Large intestine (tissue), 3 donors: ENCODE data around the gene CCDC182. TPM values are rescaled to one million over a fixed set of nuclear protein-coding genes. Genes with fewer than 3 reads are reported as not detected.

Source experiments
- DNase-seq, 2 donors: peaks; one replicate each; pipeline versions ENCODE4 v3.0.0 to v3.0.0-alpha.2; 2013
- H3K27ac ChIP-seq: one replicate; pipeline ENCODE4 v1.5.1; 2013; ENCODE audit warnings: low read length
- H3K27me3 ChIP-seq: 2 replicates; pipeline ENCODE4 v1.6.1; 2013; ENCODE audit warnings: low read length; ENCODE audit not compliant: control insufficient read depth, insufficient read depth
- H3K36me3 ChIP-seq: 2 replicates; pipeline ENCODE4 v1.6.1; 2013; ENCODE audit warnings: low read length; ENCODE audit not compliant: control insufficient read depth, insufficient read depth
- H3K4me1 ChIP-seq: one replicate; pipeline ENCODE4 v1.6.1; 2013; ENCODE audit warnings: low read length; ENCODE audit not compliant: control insufficient read depth, insufficient read depth
- H3K4me3 ChIP-seq: one replicate; pipeline ENCODE4 v1.5.1; 2013; ENCODE audit warnings: low read length
- H3K9me3 ChIP-seq: one replicate; pipeline ENCODE4 v1.6.1; 2013; ENCODE audit warnings: mild to moderate bottlenecking, low read depth, low read length, moderate library complexity; ENCODE audit not compliant: control insufficient read depth
- WGBS: methylation state at CpG from one replicate; pipeline ENCODE4 v1.1.5; 2013; ENCODE audit warnings: low lambda C conversion rate; ENCODE audit not compliant: insufficient coverage; 5-methylcytosine and 5-hydroxymethylcytosine counted together
- polyA plus RNA-seq: library from polyadenylated mRNA; unstranded; fragments of 120-200 nt; gene quantifications from one replicate; pipeline ENCODE4 v1.2.1, GENCODE V29; 2013

CCDC182 gene
- polyA plus RNA-seq, 1 donor: not detected

DNA sequence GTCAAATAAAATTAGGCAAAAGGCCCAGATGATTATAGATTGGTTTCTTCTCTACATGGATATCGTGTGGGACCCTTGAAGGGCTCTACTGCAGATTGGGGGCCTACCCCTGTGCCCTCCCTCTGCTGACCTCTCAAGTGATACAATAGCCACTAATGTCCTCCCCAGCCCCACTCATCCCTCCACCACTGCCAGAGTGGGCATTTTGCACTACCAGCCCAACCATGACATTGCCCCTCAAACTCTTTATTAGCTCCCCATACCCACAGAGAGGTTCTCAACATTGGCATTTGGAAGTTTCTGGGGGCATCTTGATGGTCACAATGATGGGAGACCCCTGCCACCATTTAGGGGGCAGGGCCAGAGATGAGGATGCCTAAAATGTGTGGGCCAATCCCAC lies 41.8 kb downstream of the CCDC182 start:
- no peak overlapping the region for H3K27ac ChIP-seq
- no peaks in the 10 kb centered on the region for H3K9me3 ChIP-seq
- H3K4me3 ChIP-seq: no peak overlapping the region
- DNase-seq: no peak
- no peaks in the 10 kb centered on the region for H3K27me3 ChIP-seq
- H3K4me1 ChIP-seq: peaks cover 4% of the 10 kb centered on the region
- no peaks in the 10 kb centered on the region for H3K36me3 ChIP-seq
- no CpG with 5 or more reads among the region's 1 CpG for WGBS

DNA sequence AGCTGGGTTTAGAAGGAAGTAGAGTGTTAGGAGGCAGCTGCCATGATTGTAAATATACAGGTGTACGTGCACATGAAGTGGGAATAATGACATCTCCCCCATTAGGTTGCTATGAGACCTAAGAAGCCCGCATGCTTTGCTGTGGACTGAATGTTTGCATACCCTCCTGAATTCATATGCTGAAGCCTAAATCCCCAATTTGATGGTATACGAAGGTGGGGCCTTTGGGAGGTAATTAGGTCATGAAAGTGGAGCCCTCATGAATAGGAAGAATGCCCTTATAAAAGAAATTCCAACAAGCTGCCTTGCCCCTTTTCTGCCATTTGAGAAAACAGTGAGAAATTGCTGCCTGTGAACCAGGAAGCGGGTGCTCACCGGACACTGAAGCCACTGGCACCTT lies 44.0 kb downstream of the CCDC182 start:
- Histone ChIP-seq H3K4me3 (no peak overlapping the region), H3K36me3 (no peaks in the 10 kb centered on the region), H3K9me3 (no peaks in the 10 kb centered on the region), H3K27ac (no peak overlapping the region), H3K27me3 (no peaks in the 10 kb centered on the region), H3K4me1 (peaks cover 11% of the 10 kb centered on the region)
- WGBS: no CpG with 5 or more reads among the region's 5 CpGs
- no peak for DNase-seq

DNA sequence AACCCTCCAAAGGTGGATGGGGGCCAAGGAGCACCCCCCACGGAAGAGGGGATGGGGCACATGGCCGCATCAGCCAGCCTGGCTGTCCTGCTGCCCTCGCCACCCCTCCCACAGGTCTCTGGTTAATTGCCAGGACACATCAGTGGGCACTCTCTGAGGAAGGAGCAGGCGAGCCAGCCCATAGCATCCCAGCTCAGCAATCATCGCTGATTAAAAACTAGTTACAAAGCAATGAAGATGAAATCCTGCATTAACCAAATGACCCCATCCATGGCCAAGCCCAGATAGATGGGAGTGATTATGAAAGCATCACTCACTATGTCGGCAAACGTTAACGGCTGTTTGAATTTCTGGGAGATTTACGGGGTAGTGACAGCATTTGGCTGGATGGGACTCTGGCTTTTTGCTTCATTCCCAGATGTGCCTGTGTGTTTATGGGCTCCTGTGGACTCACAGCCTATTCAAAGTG lies 45.3 kb downstream of the CCDC182 start:
- no peaks in the 10 kb centered on the region for H3K9me3 ChIP-seq
- no peaks in the 10 kb centered on the region for H3K36me3 ChIP-seq
- no CpG with 5 or more reads among the region's 9 CpGs for WGBS
- H3K27ac ChIP-seq: no peak overlapping the region
- no peak for DNase-seq
- H3K4me3 ChIP-seq: no peak overlapping the region
- H3K27me3 ChIP-seq: no peaks in the 10 kb centered on the region
- peaks cover 11% of the 10 kb centered on the region for H3K4me1 ChIP-seq

DNA sequence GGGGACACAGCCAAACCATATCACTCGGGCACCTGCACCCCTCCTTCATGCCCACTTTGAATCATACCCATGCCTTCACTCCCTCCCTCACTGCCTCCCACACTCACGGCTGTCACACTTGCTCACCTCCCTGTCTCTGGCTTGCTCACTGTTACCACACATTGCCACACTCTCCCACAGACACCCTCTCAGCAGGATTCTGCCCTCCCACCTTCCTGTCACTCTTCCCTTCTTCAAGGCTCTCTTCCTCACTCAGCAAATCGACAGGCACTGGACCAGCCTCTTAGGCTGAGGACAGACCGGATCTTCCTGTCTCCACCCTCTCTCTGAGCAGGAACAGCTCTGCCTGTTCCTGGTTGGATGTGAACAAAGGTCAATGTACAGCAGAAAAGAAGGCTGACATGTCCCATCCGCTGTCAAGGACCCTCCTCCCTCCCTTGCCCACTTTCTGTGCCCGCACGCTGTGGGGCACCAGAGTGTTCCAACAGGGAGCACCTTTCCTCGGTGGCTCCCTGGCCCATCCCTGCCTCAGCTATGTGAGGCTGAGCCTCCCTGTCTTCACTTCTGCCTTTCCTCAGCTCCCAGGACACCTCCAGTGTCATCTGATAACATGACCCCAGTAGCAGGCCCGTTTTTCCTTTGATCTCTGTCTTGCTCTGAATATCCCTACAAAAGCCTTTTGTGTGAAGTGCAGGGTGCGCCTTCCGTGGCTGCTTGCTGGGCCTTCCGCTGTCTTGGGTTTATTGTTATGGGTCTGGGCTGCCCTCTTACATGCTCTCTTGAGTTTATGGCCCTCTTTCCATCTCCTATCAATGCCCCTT lies 47.0 kb downstream of the CCDC182 start:
- Histone ChIP-seq H3K36me3 (no peaks in the 10 kb centered on the region), H3K4me3 (no peak overlapping the region), H3K9me3 (peaks cover under 1% of the 10 kb centered on the region), H3K4me1 (peaks cover 11% of the 10 kb centered on the region), H3K27me3 (no peaks in the 10 kb centered on the region), H3K27ac (peak overlapping the region; percentile 79)
- WGBS: no CpG with 5 or more reads among the region's 12 CpGs
- DNase-seq: peak; percentile 40 to 88

DNA sequence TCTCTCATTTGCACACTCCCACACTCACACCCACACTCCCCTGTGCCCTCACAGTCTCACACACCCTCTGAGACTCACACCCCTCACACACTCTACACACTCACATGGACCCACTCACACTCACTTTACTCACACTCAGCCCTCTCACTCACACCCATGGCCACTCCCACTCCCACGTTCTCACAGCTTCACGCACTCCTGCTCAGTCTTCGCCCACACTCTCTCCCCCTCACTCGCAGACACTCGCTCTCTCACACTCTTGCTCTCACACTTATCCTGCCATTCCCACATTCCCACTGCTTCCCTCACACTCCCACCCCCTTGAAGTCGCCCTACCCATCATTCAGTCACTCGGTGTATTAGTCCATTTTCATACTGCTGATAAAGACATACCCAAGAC lies 47.9 kb downstream of the CCDC182 start:
- H3K27me3 ChIP-seq: no peaks in the 10 kb centered on the region
- WGBS: 98% methylated on average over 5 of the region's 7 CpGs
- H3K4me1 ChIP-seq: peaks cover 11% of the 10 kb centered on the region
- H3K27ac ChIP-seq: no peak overlapping the region
- no peak overlapping the region for H3K4me3 ChIP-seq
- H3K36me3 ChIP-seq: no peaks in the 10 kb centered on the region
- DNase-seq: no peak
- H3K9me3 ChIP-seq: peaks cover 3% of the 10 kb centered on the region

DNA sequence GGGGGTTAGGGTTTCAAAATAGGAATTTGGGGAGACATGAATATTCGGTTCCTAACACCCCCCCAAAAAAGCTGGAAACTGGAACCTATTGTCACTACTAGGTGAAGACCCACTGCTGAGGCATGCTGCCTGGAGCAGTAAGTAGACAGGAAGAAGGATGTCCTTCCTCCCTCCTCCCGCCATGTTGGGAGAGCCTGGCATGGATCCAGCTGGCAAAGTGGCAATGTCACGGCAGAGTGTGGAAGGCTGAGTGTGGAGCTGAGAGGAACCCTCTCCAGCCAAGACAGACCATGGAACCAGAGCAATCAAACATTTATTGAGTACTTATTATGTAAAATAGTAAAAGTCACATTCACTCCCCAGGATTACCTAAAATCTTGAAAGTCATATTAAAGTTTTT lies 49.0 kb downstream of the CCDC182 start:
- no CpG with 5 or more reads among the region's 3 CpGs for WGBS
- Histone ChIP-seq H3K4me3 (no peak overlapping the region), H3K36me3 (no peaks in the 10 kb centered on the region), H3K4me1 (peaks cover 11% of the 10 kb centered on the region), H3K27ac (no peak overlapping the region), H3K9me3 (peaks cover 3% of the 10 kb centered on the region), H3K27me3 (no peaks in the 10 kb centered on the region)
- no peak for DNase-seq

Other genes with a start within 250 kb of the CCDC182 start
- 40.3 TPM for gene MRPS23, start 104.7 kb upstream of the CCDC182 start, polyA plus RNA-seq
- gene CUEDC1, start 210.1 kb upstream of the CCDC182 start, polyA plus RNA-seq: 17.1 TPM
- 52.2 TPM for gene VEZF1, start 243.0 kb upstream of the CCDC182 start, polyA plus RNA-seq